GM18873 (cell line): ENCODE results near the gene KCNE4.

ENCODE experiments used
- ATAC-seq: cut with Tn5 transposase; IDR thresholded peaks from one replicate; pipeline ENCODE4 v1.9.1; 2021; ENCODE audit warnings: mild to moderate bottlenecking, moderate library complexity, moderate number of reproducible peaks; ENCODE audit not compliant: unreplicated experiment, low FRiP score

The KCNE4 gene

DNA sequence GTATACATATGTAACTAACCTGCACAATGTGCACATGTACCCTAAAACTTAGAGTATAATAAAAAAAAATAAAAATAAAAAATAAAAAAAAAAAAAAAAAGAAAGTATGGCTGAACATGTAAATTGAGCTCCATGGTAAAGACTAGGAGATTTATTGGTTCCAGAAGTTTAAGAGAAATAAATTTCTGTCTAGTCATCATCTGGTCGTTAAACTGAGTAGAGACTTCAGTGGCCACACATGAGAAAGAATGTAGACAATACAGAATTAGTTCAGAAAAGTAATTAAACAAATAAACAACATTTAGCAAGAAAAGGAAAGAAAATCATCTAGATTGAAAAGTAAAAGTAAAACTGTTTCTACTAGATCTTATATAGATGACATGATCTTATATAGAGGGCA lies 12.4 kb upstream of the KCNE4 start:
- ATAC-seq = no peak

DNA sequence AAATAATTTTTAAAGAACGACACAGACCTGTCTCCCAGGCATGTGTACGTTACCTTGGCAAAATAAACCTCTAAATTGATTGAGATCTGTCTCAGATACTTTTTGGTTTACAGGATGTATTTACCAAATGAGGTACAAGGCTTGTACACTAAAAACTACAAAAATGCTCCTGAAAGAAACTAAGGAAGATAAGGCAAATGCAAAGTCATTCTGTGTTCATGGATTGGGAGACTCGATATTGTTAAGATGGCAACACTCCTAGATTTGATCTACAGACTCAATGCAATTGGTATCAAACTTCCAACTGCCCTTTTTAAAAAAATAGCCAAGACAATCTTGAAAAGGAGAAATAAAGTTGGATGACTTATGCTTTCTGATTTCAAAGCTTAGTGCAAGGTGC lies 11.5 kb upstream of the KCNE4 start:
- no peak for ATAC-seq

DNA sequence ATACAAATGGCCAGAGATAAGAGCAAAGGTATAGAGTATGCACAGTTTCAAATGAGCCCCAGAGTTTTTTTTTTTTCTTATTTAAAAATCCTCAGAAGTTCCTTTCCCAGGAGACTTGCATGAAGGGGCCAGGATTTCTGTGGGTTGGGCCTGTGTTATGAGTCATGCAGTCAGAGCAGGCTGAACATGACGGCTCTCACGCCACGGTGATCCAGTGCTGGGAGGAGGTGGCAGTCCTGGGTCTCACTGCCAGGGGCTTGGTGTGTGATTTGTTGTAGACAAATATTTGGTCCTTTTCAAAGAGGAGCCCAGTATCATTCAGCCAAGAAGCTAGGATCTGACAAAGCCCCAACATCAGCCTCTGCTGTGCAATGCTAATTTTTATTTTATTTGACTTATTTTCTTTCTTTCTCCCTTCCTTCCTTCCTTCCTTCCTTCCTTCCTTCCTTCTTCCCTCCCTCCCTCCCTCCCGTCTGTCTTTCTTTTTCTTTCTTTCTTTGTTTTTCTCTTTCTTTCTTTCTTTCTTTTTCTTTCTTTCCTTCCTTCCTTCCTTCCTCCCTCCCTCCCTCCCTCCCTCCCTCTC lies 10.4 kb upstream of the KCNE4 start:
- ATAC-seq = no peak

DNA sequence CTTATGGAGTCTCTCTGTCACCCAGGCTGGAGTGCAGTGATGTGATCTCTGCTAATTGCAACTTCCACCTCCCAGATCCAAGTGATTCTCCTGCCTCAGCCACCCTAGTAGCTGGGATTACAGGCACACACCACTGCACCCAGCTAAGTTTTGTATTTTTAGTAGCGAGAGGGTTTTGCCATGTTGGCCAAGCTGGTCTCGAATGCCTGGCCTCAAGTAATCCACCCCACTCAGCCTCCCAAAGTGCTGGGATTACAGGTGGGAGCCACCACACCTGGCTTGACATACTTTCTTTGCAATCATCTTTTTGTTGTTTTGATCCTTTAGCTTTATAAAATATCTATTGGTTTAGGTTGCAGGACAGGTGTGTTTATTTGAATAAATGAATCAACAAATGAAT lies 9.7 kb upstream of the KCNE4 start:
- no peak for ATAC-seq

DNA sequence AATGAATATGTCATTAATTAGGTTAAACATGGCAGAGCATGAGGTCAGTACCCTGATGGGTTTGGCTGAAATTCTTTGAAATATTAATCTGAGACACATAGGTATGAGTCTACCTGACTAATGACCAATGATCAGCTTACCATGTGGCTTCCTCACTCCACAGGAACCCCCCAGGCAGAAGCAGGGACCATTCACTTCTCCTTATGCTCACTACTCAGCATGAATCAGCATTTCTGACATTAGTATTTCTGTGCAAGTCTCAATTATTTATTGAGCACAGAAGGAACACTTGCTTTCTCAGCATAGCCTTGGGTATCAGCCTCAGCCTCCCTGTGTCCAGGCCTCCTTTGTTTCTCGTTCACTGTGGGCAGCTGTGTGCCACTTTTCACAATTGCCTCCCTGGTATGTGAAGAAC lies 9.3 kb upstream of the KCNE4 start:
- no peak for ATAC-seq

DNA sequence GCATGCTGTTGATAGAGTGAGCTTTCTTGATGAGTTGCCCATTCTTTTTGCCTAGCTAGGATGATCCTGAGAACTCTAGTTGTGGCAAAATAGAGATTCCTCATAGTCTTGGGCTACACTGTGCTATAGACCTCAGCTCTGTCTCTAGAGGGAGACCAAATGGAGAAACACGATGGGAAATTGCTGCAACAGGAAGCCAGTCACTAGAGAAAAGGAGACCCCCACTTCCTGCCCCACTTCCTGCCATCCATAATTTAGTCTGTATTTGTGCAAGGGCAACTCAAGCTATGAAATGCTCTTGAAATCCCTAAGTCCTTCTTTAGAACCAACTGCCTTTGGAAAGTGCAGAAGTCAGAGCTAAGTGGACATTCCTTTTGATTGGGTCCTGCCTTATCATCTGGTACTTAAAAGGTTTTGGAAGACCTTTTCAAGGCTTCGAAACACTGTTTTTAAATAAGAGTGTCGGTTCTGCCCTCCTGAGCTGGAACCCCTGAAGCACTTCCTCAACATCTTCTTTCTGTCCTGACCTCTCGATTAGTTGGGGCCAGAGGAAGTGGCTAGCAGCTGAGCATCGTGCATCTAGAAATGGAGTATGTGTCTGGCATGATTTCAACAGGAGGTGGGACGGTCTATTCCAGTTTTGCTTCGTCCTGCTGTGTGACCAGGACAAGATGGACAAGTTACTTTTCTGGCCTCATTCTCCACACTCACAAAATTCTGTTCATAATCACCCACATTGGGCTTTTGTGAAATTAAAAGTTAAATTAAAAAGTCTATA lies 8.6 kb upstream of the KCNE4 start:
- ATAC-seq = no peak

DNA sequence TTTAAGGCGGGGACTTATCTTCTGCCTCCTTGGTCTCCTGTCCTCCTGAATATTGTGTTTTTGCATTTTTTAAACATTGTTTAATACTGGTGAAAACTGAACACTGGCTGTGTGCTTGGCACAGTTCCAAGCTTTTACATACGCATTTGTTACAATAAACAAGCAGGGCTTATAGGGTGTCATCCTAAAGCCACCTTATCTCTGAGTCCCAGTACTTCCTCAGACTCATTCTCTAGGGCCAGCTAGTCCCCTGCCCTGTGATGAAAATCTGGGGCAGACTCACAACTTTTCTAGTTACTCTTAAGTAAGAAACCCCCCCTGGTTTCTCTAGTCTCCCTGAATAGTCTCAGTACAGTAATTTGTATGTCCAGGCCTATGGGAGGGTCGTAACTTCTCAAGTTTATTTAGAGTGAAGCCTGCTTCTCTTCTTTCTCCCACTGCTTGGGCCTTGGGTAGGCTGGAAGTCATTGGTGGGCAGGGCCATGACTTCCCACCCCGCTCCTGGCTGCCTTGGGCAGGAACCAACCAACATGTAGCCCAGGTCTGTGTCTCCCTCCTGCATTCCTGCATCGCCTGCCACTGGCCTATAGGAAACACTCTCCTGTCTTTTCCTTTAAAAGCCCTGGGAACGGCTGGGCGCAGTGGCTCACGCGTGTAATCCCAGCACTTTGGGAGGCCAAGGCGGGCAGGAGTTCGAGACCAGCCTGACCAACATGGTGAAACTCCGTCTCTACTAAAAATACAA lies 7.7 kb upstream of the KCNE4 start:
- no peak for ATAC-seq

DNA sequence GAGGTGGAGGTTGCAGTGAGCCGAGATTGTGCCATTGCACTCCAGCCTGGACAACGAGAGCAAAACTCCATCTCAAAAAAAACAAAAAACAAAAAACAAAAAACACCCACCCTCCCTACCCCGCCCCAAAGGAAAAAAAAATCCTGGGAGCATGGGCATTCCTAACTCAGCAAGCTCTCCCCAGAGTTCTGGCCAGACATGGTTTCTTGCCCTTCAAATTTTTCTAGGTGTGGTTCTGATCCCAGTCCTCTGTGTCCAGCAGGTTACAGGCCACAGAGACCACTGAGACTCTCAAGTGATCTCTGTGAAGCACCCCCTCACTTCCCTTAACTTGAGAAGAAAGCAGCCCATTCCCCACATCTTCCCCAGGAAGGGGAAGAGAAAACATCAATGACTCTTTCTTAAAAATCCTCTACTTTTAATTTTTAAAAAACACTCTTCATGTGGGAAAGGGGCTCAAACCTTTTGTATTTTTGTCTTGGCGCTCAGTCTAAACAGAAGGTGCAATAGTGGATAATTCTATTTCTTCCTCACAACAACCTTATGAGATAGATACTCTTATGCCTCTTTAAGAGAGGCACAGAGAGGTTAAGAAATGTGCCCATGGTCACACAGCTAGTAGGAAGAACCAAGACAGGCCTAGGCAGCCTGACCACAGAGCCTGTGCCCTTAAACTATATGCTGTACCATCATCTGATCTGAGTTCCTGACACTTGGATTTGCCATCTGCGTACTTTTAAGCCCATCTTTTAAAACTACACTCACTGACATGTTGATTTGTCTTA lies 6.9 kb upstream of the KCNE4 start:
- ATAC-seq = no peak

DNA sequence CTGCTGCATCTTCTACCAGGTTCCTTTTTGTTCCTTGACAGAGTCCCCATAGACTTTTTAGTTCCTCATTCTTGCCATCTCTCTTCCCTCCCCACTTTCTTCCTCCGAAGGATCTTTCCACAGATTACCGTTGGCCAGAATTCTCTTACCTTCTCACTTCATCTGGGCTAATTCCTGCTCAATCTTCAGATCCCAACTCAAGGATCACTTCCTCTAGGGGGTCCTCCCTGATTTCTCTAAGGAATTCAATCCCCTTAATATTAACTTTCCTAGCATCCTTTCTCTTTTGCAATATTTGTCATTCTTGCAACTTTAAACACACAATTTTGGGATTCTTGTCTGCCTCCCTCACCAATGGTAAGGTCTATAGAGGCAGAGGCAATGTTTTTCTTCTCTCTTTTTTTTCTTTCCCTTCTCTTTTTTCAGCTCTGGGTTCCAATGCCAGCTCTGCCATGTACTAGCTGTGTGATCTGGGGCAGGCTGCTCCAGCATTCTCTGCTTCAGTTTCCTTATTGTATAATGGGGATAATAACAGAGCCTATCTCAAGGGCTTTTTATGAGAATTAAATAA lies 5.4 kb upstream of the KCNE4 start:
- no peak for ATAC-seq

DNA sequence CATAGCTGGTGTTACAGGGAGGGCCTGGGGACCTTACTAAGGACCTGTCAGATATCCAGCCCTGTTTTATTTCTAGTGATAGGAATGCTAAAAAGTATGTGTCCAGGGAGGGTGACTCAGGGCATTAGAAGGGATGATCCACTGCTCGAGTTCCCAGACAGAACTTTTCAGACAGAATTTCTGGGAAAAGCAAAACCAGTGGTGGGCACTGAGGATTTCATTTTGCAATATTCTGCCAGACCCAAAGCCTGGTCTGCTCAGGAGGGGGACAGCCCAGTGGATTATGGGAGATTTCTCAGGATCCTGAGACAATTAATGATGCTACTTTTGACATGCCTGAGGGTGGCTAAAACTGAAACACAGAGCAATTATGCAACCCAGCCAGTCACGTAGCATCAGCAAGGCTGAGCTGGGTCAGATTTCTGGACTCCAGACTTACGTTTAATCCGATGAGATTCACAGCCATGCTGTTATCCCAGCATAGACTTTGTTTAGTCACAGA lies 4.7 kb upstream of the KCNE4 start:
- ATAC-seq = no peak

DNA sequence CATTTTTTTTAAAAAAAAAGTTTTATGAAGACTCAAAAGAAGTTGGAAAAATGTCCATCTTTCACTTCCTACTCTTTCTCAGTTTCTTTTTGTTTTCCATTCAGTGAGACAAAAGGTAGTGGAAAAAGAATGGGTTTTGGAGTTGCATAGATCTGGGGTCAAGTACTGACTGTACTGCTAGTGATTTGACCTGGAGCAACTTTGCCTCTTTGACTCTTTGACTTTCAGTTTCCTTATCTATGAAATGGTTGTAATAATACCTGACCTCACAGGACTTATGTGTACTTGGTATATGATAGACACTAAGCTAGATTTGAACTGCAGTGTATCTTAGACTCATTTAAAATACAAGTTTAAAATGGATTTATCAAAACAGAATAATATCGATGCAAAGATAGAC lies 3.5 kb upstream of the KCNE4 start:
- peak; percentile 65 for ATAC-seq

DNA sequence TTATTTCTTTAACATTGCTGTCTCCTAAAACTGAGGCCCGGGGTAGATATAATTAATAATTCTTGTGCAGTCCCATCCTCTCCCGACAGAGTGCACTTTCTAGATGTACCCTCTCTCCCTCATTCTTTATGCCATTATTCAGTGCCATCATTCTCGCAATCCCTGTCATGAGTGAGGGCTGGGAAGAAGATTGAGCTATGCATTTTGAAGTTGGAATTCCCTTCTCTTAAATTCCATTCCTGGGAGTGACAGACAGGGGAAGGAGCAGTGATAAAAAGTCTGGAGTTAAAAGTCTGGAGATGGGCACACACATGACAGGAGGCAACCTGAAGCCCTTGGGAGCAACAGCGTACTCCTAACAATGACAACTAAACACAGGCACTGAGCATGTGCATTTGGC lies 2.6 kb upstream of the KCNE4 start:
- no peak for ATAC-seq

DNA sequence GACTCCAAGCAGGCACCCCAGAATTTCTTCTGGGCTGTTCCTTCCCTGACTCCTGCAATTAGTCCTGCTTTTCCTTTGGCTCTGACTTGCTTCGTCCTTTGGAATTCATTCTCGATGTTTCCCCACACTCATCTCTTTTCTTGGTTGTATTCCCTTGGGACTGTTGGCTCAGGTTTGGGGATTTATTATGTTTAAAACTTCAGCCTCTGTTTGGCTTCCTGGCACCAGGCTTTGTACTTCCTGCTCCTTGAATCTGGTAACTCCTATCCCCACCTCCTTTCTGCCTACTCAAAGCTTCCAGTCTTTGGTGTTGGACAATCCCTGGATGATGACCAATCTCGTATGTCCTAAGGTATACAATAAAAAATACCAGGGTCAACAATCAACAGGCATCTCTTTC lies 1.8 kb upstream of the KCNE4 start:
- no peak for ATAC-seq

DNA sequence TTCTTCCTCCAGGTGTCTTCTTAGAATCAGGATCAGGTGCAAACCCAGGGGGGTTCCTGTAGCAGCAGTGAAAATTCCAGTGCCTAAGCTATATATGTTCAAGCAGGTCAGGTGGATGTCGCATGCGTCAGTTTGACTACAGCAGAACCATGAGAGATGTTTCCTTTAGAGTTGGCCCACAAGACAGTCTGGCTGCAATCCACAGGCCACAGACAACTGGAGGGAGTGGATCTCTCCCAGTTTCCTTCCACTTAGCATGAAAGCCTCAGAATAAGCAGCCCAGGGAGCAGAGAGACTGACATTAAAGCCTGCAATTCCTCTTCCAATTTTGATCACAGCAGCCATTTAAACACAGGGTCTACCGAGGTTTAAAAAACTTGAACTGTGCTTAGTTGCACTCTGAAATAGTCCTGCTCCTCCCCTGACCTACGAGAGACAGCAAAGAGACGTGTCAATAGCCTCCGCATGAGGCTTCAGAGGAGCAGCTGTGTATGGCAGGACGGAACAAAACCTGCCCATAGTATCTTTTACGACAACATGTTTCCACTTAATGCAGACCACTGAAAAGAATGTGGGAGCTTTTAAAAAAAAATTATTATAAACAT lies 988 bp upstream of the KCNE4 start:
- ATAC-seq = no peak

DNA sequence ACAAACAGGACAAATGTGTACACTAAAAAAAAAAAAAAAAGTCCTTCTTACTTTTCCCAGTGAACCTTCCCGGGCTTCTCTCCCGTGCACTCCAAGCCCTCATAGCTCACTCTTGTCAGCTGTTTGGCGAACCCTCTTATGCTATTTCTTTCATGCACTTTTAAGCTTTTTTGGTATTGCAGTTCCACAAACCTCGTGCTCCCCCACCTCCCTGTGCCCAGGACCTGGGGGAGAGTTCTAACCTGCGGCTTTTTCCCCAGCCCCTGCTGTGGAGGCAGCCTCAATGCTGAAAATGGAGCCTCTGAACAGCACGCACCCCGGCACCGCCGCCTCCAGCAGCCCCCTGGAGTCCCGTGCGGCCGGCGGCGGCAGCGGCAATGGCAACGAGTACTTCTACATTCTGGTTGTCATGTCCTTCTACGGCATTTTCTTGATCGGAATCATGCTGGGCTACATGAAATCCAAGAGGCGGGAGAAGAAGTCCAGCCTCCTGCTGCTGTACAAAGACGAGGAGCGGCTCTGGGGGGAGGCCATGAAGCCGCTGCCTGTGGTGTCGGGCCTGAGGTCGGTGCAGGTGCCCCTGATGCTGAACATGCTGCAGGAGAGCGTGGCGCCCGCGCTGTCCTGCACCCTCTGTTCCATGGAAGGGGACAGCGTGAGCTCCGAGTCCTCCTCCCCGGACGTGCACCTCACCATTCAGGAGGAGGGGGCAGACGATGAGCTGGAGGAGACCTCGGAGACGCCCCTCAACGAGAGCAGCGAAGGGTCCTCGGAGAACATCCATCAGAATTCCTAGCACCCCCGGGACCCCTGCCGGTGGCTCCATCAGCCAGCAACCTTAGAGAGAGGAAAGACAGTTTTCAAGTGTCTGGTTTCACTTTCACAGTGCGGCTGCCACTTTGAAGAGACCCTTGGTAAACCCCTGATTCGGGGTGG lies 826 bp downstream of the KCNE4 start:
- no peak for ATAC-seq

DNA sequence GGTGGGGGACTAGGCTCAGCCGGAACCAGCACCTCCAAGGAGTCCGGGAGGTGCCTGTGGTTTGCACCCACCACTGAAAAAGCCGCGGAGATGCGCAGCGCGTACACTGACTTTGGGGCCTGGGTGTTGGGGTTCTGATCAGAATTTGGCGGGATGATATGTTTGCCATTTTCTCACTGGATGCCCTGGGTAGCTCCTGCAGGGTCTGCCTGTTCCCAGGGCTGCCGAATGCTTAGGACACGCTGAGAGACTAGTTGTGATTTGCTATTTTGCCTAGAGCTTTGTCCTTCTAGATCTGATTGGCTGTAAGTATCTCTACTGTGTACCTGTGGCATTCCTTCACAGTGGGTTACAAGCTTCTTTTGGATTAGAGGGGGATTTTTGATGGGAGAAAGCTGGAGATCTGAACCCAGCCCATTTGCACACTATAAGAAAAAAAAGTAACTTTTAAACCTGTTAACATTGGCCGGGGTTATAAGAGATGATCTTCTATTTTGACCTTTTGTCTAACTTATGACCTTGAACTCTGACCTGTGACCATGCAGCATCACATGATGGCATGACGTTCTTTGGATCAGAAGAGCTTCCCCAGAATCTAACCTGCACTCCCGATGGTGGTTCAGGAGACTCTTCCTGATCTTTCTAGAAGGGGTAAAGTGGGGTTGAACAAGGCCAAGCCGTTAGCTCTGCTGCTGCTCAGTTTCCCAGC lies 1.6 kb downstream of the KCNE4 start:
- no peak for ATAC-seq

DNA sequence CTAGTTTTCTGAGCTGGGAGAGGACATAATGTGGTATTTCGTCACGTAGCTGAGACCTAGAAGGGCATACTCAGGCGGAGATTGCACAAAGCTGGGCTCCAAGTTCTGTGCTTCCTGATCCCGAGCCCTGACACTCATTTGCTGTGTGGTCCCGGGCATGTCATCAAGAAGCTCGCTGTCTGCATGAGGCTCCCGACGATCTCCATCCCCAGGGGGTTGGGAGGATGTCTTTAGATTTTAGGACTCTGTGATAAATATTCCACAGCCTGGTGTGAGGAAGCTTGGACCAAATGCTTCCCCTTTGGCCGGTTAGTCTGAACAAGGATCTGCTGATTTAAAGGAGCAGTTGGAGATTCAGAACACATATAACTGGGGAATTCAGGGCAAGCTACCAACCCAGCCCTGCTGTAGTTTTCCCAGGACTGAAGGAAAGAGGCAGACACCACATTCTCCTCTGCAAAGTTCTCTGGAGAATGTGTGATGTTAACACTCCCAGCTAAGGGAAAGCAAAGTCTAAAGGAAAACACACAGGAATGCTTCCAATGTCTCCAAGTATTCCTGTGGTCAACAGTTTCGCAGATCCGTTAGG lies 2.3 kb downstream of the KCNE4 start:
- no peak for ATAC-seq

DNA sequence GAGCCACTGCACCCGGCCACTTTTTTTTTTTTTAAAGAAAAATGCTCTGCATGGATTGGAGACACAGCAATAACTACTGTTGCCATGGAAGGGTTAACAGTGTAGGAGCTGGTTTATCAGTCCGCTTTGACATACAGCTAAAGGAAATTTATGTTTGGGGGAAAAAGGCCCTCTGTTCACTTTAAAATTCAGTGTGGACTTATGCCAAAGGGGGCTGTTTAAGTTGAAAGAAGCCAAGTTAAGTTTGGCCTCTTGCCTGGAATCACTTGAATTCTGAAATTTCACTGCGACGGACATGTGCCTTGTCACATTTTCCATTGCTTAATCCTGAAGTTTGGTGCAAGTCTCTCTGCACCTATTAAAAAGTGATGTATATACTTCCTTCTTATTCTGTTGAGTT lies 3.1 kb downstream of the KCNE4 start:
- no peak for ATAC-seq
